Measurements from ENCODE around the gene ACTR8. TPM values are rescaled to one million over a fixed set of nuclear protein-coding genes. Genes with fewer than 3 reads are reported as not detected.
A peak's percentile ranks its signal among the peaks of the same experiment; 100 is the strongest.

Gene ACTR8
- total RNA-seq, 2 experiments from 2014 or later = 35.2 to 39.9 TPM

DNA sequence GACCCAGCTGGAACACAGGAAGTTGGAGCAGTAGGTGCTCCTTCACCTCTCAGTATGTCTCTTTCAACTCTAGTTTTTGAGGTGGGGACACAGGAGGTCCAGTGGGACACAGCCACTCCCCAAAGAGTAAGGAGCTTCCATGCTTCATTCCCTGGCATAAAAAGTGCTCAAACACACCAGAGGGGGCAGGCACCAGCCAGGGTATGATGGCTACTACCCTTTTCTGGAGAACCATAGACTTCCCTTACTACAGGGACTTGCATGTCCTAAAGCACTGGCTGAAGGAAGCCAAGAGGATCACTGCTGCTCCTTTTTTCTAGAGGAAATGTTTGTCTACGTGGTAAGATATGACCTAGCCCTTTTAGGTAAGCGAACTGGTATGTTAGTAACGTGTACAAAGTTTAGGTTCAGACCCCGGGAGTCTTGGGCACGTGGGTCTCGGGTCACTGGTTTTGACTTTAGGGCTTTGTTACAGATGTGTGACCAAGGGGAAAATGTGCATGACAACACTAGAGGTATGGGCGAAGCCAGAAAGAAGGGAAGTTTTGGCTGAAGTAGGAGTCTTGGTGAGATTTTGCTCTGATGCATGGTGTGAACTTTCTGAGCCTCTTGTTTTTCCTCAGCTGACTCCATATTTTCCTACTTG is 23.7 kb downstream of the ACTR8 start:
- Mint-ChIP-seq H3K4me1 (peaks cover 5% of the 10 kb centered on the region), H3K36me3 (ENCODE audit: low read depth) (peaks cover 20% of the 10 kb centered on the region), H3K27ac (no peak overlapping the region), H3K4me3 (no peak overlapping the region), H3K9me3 (no peaks in the 10 kb centered on the region), H3K27me3 (no peaks in the 10 kb centered on the region)
- no peak for DNase-seq
- ChIA-PET CTCF (interaction anchor here (1.1 kb wide), 1 partner anchor 8 kb away, joined by 3 read pairs; no protein-coding TSS in a partner anchor), POLR2A (no interaction called here)

DNA sequence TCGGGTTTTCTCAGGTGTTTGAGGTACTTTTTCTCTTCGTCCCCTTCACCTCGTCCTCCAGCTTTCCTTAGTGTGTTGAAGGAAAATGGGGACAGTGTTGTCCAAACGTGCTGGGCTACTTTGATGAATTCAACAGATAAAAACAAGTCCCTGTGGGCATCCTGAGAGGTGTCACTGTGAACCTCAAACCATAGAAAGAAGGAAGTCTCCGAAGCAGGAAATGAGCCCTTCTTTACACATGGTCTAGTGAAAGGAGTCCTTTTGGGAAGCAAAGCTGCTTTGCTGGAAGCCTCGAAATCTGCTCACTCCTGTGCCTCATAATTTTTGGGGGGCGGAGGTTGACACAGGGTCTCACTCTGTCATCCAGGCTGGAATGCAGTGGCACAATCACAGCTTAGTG is 25.0 kb downstream of the ACTR8 start:
- H3K36me3 Mint-ChIP-seq (ENCODE audit: low read depth) = peaks cover 11% of the 10 kb centered on the region
- POLR2A ChIA-PET = no interaction called here
- H3K27me3 Mint-ChIP-seq = no peaks in the 10 kb centered on the region
- peaks cover 5% of the 10 kb centered on the region for H3K4me1 Mint-ChIP-seq
- DNase-seq = no peak
- H3K27ac Mint-ChIP-seq = no peak overlapping the region
- CTCF ChIA-PET = interaction anchor here (1.1 kb wide), 1 partner anchor 9 kb away, joined by 3 read pairs; no protein-coding TSS in a partner anchor
- H3K4me3 Mint-ChIP-seq = no peak overlapping the region
- H3K9me3 Mint-ChIP-seq = no peaks in the 10 kb centered on the region

DNA sequence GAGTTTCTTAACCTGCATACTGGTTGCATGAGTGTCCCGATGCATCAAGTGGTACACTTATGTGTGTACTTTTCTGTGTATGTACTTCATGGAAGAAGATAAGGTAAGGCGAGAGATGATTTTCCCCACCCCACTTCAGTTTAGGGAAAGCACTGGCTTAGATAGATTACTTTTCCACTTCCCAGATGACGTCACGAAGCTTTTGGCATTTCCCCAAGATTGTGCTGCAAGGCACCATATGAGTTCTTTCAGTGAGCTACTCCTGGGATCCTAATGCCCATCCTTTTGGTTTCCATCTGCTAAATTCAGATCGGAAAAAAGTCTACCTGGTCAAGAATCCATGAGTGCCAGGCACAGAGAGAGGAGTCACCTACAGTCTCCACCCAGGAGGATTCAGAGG is 31.1 kb downstream of the ACTR8 start:
- CTCF ChIA-PET = no interaction called here
- Mint-ChIP-seq H3K4me1 (no peaks in the 10 kb centered on the region), H3K9me3 (no peaks in the 10 kb centered on the region), H3K36me3 (ENCODE audit: low read depth) (no peaks in the 10 kb centered on the region), H3K4me3 (no peak overlapping the region), H3K27me3 (peaks cover 23% of the 10 kb centered on the region), H3K27ac (no peak overlapping the region)
- POLR2A ChIA-PET = no interaction called here
- no peak for DNase-seq

DNA sequence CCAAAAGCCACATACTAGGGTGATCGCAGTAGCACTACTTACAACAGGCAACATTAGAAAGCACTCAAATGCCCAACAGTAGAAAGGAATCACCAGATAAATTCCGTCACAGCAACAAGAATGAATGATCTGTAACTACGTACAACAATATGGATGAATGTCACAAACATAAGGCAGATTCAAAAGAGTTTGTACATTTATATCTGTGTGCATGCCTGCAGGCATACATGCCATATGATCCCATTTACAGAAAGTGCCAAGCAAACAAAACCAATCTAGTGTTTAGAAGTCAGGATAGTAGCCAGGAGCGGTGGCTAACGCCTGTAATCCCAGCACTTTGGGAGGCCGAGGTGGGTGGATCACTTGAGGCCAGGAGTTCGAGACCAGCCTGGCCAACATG is 32.0 kb downstream of the ACTR8 start:
- H3K36me3 Mint-ChIP-seq (ENCODE audit: low read depth) = no peaks in the 10 kb centered on the region
- DNase-seq = no peak
- ChIA-PET CTCF (no interaction called here), POLR2A (no interaction called here)
- no peaks in the 10 kb centered on the region for H3K9me3 Mint-ChIP-seq
- no peak overlapping the region for H3K4me3 Mint-ChIP-seq
- peaks cover 3% of the 10 kb centered on the region for H3K4me1 Mint-ChIP-seq
- peaks cover 32% of the 10 kb centered on the region for H3K27me3 Mint-ChIP-seq
- no peak overlapping the region for H3K27ac Mint-ChIP-seq

DNA sequence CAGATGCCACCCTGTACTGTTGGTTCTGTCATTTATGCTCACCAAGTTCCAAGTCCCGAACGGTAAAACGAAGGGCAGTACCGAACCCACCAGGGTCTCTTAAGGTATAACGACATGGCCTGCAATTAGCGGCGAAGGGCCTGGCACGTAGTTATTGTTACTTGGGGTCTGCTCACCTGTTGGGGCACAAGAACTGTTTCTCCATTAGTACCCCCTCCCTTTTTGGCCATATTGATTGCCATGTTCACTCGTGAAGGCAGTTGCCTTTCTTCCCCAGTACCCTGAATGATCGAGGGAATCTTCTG is 35.1 kb downstream of the ACTR8 start:
- CTCF ChIA-PET = no interaction called here
- no peak for DNase-seq
- H3K4me1 Mint-ChIP-seq = peaks cover 3% of the 10 kb centered on the region
- peaks cover 56% of the 10 kb centered on the region for H3K27me3 Mint-ChIP-seq
- H3K4me3 Mint-ChIP-seq = peak overlapping the region; percentile 58
- H3K9me3 Mint-ChIP-seq = no peaks in the 10 kb centered on the region
- no peak overlapping the region for H3K27ac Mint-ChIP-seq
- H3K36me3 Mint-ChIP-seq (ENCODE audit: low read depth) = no peaks in the 10 kb centered on the region
- POLR2A ChIA-PET = no interaction called here

DNA sequence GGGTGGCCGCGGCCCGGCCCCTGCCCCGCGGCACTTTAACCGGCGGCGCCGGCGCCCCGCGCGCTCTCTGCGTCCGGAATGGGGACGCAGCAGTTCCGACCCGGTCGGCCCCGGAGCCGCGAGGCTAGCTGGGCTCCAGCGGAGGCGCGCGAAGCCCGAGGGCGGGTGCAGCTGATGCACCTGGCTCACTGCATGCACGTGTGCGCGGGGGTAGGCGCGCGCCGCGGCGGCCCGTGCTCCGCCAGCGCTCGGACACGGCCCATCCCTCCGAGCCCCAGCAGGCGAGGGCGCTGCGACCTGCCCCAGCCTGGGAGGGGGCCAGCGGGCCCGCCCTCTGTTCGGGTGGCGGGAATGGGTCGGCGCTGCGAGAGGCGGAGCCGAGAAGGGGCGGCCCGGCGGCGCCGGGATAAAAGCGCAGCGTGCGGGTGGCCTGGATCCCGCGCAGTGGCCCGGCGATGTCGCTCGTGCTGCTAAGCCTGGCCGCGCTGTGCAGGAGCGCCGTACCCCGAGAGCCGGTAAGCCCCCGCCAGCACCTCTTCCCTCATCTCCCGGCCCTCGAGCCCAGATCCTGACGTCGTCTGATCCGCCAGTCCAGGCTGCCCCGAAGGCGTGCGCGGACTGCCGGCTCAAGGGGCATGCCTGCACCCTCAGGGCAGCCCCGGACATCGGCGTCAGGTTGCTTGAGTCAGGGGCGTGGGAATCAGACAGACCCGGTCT is 35.7 kb downstream of the ACTR8 start, which contains the start of the genes CHDH and IL17RB:
CHDH (minus strand) TSS at position 286 of the 717 bp plus-strand sequence. CDS start 22,411 bp downstream, outside the sequence.
IL17RB (plus strand) TSS at position 435 of the 717 bp plus-strand sequence; CDS start at position 456, 21 bp downstream.
- Mint-ChIP-seq H3K4me3 (peak within 1 kb of the TSS; percentile 65), H3K36me3 (ENCODE audit: low read depth) (no peaks in the 10 kb centered on the region), H3K9me3 (no peaks in the 10 kb centered on the region), H3K27ac (no peak within 1 kb of the TSS), H3K4me1 (peaks cover 3% of the 10 kb centered on the region), H3K27me3 (peaks cover 56% of the 10 kb centered on the region)
- ChIA-PET POLR2A (no interaction called here), CTCF (no interaction called here)
- no peak for DNase-seq

DNA sequence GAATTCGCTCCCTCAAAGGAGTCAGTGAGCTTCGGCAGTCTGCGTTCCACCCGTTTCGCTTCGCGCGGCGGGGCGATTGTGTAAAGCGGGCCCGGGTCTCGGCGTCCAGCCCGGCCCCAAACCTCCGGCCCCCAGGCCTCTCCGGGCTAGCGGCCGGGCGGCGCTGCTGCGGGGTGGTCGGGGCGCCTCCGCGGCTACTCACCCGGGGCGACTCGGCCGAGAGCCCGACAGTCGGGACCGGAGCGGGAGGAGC is 36.1 kb downstream of the ACTR8 start:
- peaks cover 3% of the 10 kb centered on the region for H3K4me1 Mint-ChIP-seq
- no peaks in the 10 kb centered on the region for H3K9me3 Mint-ChIP-seq
- H3K4me3 Mint-ChIP-seq = peak overlapping the region; percentile 65
- ChIA-PET CTCF (no interaction called here), POLR2A (no interaction called here)
- H3K36me3 Mint-ChIP-seq (ENCODE audit: low read depth) = no peaks in the 10 kb centered on the region
- DNase-seq = no peak
- no peak overlapping the region for H3K27ac Mint-ChIP-seq
- peaks cover 56% of the 10 kb centered on the region for H3K27me3 Mint-ChIP-seq

DNA sequence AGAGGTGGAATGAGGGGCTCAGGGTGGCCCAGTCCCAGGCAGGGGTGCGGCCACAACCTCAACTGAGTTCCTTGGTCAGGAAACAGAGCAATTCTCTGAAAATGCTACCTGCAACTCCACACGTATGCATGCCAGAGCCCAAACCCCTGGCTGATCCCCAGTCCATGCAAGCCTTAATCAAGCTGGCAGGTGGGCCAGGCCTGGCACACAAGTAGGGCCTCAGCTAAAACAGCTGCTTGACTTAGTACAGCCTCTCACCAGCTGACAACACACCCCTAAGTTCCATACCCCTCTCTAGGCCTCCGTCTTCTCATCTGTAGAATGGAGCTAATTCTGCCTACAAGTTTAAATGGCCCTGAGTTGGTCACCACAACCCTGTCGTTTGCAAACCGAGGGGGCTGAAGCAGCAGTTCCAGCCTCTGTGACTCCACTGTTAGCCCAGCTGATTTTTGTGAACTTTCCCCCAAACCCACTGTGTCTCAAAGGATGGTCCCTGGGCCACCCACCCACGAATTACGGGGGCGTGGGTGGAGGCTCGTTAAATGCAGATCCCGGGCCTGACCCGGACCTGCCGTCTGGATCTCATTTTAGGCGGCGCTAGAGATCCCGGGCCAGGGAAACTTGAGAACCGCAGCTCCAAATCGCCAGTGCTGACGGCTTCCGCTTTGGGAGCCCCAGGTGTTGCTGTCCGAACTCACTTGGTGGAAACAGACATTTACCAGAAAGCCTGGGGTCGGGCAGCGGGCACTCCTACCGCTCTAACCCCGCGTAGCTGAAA is 36.7 kb downstream of the ACTR8 start:
- no peak for DNase-seq
- H3K4me3 Mint-ChIP-seq = peak overlapping the region; percentile 65
- ChIA-PET POLR2A (no interaction called here), CTCF (interaction anchor here (1.6 kb wide), 1 partner anchor 11 kb away, joined by 5 read pairs; no protein-coding TSS in a partner anchor)
- H3K4me1 Mint-ChIP-seq = peaks cover 3% of the 10 kb centered on the region
- no peaks in the 10 kb centered on the region for H3K9me3 Mint-ChIP-seq
- peaks cover 60% of the 10 kb centered on the region for H3K27me3 Mint-ChIP-seq
- no peak overlapping the region for H3K27ac Mint-ChIP-seq
- H3K36me3 Mint-ChIP-seq (ENCODE audit: low read depth) = no peaks in the 10 kb centered on the region

DNA sequence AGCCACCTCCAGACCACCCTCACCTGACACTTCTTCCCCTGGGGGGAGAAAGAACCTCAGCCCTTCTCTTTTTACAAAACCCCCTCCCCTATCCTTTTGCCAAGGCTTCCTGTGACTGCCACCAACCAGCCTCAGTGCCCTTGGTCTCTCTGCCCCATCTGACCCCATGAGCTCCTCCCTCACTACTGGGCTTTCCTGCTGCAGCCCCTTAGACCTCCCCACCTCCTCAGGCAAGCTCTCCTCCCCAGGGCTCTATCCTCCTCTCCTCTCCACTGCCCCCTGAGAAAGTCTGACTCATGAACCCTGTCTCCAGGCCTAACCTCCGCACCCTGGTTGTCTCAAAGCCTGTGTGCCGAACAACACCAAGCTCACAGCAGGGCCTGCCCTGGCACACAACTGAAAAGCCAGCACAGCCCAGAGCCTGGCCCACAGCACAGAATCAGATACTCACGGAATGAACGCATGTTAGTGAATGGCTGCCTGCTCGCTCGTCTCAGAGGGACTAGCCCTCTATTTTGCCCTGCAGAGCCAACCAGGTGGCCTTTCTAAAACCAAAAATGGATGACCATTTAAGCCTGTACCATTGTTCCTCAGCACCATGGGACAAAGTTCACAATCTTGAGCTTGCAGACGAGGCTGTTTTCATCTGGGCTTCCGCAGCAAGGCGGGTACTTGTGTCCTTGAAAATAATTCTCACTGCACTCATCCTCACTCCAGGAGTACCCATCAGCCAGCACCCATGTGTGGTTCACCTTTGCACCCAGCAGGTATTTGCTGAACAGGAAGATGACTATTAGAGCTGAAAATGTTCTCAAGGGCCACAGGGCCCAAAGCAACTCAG is 37.5 kb downstream of the ACTR8 start:
- Mint-ChIP-seq H3K4me1 (peaks cover 3% of the 10 kb centered on the region), H3K27ac (peak overlapping the region; percentile 46), H3K27me3 (peaks cover 63% of the 10 kb centered on the region), H3K36me3 (ENCODE audit: low read depth) (no peaks in the 10 kb centered on the region), H3K4me3 (peak overlapping the region; percentile 65), H3K9me3 (no peaks in the 10 kb centered on the region)
- CTCF ChIA-PET = interaction anchor here (1.6 kb wide), 1 partner anchor 10 kb away, joined by 5 read pairs; no protein-coding TSS in a partner anchor
- POLR2A ChIA-PET = no interaction called here
- no peak for DNase-seq

DNA sequence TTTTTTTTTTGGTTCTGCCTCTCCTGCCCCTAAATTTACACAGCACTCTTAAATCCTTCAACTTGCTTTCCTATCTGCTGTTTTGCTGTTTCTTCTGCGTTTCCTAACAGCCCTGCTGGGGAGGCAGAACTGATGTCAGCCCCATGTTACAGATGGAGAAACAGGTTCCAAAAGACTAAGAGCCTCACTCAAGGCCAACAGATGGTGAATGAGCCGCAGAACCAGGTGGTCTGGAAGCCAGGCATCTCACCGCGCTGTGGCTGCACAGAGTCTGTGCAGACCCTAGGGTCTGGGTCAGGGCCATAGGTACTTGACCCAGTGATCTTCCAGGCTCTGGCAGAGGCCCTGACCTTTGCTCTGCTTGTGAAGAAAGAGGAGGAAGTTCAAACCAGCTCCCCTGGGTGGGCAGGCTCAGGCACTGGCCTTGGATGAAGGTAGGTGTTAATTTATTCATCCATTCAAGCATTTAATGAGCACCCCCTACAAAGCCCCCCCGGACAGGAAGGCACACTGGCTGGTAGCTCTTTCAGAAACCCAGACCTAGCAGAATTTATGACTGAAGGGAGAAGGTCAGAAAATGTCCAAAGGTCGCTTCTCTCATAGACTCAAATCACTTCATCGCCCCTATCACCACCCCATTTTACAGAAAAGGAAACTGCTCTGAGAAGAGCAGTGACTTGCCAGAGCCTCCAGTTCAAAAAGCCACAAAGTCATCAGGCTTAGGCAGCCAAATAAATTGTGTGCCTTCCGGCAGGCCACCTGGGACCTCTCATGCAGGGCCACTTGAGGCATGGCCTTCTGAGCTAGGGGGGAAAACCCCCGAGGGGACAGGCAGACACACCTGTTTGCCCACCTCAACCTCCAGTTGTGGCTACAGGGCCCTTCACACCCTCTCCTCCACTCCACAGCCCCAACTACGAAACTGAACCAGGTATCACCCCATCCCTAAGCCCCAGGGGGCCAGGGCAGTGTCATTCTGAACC is 38.5 kb downstream of the ACTR8 start:
- Mint-ChIP-seq H3K4me3 (no peak overlapping the region), H3K27ac (peak overlapping the region; percentile 46), H3K27me3 (peaks cover 61% of the 10 kb centered on the region), H3K36me3 (ENCODE audit: low read depth) (no peaks in the 10 kb centered on the region), H3K9me3 (no peaks in the 10 kb centered on the region), H3K4me1 (peaks cover 3% of the 10 kb centered on the region)
- DNase-seq = no peak
- CTCF ChIA-PET = interaction anchor here (0.6 to 1.6 kb wide), 2 partner anchors 9 to 137 kb away, joined by 3 to 5 read pairs; no protein-coding TSS in a partner anchor
- POLR2A ChIA-PET = no interaction called here

DNA sequence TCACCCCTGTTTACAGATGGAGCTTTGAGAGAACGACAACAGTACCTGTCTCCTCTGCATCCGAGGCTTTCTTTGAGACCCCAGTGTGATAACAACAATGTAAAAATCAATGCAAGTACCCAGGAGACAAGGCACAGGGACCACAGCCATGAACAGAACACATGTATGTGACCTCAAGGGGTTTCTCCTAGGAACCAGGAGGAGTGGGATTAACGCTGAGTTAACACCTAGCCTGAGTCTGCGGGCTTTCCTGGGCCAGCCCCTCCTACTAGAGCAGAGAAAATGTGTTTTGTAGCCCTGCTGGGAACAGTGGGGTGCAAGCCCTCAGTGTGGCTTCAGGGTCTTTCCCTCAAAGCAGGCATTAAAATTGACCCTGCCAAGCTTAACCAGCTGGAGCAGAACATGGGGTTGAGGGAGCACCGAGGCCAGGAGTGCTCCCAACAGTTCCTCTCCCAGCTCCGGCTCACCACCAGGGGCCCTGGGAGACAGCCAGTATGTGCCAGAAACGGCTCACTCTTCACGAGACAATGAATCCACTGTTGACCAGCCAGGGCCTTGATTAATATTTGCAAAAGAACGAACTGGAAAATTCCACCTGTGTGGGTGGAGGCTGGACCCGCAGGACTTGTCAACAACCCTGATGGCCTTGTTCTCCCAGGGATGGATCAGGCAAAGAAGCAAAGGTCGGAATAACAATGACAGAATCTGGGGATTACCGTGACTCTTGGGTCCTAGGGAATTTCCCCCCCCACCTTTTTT is 39.3 kb downstream of the ACTR8 start:
- H3K4me3 Mint-ChIP-seq = no peak overlapping the region
- peaks cover 3% of the 10 kb centered on the region for H3K4me1 Mint-ChIP-seq
- H3K36me3 Mint-ChIP-seq (ENCODE audit: low read depth) = no peaks in the 10 kb centered on the region
- H3K27ac Mint-ChIP-seq = no peak overlapping the region
- H3K27me3 Mint-ChIP-seq = peaks cover 54% of the 10 kb centered on the region
- H3K9me3 Mint-ChIP-seq = no peaks in the 10 kb centered on the region
- CTCF ChIA-PET = no interaction called here
- no peak for DNase-seq
- POLR2A ChIA-PET = no interaction called here
